NCI-H1436 (cell line): ENCODE data around the gene TRIM49D1.
"Not testable (repeated sequence)": the region's sequence is repeated elsewhere in the genome, so short reads cannot be mapped to it uniquely, and the experiment has no call there.

Experiments used
- DNase-seq: peaks from one replicate; lab custom pipeline; 2025; lab: John Stamatoyannopoulos, UW

TRIM49D1 gene, protein sequence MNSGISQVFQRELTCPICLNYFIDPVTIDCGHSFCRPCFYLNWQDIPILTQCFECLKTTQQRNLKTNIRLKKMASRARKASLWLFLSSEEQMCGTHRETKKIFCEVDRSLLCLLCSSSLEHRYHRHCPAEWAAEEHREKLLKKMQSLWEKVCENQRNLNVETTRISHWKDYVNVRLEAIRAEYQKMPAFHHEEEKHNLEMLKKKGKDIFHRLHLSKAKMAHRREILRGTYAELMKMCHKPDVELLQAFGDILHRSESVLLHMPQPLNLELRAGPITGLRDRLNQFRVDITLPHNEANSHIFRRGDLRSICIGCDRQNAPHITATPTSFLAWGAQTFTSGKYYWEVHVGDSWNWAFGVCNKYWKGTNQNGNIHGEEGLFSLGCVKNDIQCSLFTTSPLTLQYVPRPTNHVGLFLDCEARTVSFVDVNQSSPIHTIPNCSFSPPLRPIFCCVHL

DNA sequence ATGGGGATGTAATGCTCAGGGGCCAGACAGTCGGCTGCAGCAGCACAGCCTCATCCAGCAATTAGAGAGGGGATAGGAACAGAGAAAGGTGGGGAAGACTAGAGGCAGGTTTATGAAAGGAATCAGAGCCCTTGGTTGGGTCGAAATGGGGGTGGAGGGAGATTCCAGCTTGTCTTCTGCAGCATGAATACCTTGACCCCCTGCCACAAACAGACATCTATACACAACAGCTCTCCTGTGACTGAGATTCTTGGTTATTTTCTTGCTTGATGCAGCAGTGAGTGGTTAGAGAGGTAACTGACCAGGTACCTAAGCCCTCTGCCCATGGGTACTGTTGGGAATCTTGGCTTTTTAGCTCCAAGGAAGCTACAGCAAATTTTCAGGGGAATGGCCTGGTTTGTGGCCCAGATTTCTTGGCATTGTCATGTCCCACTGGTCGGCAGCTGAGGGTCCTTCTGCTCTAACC, at the start of gene TRIM49D1:
TRIM49D1 (minus strand) TSS at position 51 of the 466 bp plus-strand sequence. CDS start 4,535 bp downstream, outside the sequence.
- no peak for DNase-seq

DNA sequence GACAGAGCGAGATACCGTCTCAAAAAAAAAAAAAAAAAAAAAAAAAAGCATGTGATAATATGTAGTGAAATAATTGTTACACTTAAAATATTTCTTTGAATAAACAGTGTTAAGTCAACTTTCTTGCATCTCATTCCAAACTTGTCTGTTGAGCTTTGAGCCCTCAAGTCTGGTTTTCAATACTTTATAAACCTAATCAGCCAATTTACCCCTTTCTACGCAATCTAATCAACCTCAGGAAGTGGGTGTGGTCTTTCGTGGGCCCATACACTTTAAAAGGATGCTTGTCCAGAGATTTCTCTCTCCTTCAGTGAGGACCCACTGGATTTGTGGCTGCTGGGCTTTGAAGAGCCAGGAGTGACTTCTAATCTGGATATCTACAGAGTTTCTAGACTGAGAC, 43.7 kb upstream of the TRIM49D1 start, which contains the start of gene TRIM64:
TRIM64 (plus strand) TSS at position 301 of the 400 bp plus-strand sequence. CDS start 2,467 bp downstream, outside the sequence.
- not testable (repeated sequence) for DNase-seq

DNA sequence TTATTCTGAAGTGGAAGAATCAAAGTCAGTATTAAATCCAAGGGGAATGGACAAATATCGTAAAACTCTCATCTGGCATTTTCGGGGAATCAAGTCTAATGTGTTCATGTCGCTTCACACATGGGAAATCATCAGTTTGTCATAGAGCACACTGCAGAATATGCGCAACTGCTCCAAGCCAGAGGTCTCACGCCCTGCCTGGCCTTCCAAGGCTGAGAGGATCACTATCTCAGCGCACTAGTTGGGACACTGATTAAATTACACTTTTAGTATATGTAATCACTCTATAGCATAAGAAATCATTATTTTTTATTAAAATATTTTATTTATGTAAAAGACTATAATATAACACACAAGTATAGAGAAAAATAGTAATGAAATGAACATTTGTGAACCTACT, 38.8 kb upstream of the TRIM49D1 start:
- not testable (repeated sequence) for DNase-seq

DNA sequence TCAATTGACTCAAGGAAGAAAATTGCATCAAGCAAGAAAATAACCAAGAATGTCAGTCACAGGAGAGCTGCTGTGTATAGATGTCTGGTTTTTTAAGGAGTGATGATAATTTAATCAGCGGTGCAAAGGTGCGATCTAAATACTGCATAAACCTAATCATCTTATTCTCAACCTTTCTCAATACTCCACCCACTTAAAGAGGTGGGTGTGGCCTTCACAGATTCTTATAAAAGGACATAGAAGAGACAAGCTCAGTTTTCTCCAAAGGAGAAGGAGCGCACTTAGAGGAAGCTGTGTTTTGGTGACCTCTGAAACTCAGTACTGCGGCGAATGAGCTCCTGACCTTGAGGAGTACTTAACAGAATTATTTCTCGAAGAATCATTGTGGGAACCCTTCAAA, 1.7 kb upstream of the TRIM49D1 start, which contains the start of gene TRIM49D2:
TRIM49D2 (plus strand) TSS at position 301 of the 400 bp plus-strand sequence. CDS start 2,698 bp downstream, outside the sequence.
- DNase-seq: not testable (repeated sequence)

DNA sequence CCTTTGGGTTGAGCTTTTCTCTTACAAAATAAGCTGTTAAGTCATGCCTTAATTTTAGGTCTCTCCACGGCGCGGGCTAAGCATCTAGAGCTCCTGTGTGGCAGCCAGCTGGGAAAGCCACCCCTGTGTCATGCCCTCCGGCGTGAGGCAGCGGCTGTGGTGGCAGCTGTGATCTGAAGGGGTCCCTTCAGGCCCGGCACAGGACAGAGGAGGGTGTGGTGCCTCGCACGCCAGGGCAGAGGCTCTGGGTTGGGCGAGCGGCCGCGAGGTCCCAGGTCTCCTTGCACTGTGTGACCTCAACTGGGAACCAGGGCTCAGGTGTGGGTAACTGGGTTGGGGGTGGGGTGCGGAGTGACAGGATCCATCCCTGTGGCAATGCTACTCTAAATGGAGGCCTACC, 21.2 kb downstream of the TRIM49D1 start:
- not testable (repeated sequence) for DNase-seq

DNA sequence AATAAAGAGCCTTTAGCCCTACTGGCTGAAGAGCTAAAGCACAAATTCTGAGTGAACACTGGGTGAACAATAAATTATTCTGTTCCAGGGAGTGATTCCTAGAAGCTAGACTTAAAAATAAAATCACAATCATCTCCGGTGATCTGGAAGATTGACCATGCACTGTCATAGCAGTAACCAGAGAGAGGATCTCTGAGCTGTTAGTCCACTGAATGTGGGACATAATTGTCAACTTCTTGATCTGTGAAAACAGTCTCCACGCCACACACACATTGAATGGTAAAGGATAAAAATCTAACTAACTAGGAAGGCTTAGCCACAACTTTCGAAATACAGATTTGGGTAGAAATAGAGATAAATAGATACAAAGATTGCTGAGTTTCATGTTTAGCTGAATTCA, 28.8 kb downstream of the TRIM49D1 start:
- DNase-seq: not testable (repeated sequence)

DNA sequence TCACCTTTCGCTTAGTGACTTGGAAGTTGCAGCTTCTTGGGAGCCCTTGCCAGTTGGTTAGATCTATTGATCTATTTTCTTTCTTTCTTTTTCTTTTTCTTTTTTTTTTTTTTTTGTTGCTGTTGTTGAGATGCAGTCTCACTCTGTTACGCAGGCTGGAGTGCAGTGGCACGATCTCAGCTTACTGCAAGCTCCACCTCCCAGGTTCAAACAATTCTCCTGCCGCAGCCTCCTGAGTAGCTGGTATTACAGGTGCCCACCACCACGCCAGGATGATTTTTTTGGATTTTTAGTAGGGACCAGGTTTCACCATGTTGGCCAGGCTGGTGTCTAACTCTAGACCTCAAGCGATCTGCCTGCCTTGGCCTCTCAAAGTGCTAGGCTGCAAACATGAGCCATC, 44.5 kb downstream of the TRIM49D1 start:
- DNase-seq: not testable (repeated sequence)

DNA sequence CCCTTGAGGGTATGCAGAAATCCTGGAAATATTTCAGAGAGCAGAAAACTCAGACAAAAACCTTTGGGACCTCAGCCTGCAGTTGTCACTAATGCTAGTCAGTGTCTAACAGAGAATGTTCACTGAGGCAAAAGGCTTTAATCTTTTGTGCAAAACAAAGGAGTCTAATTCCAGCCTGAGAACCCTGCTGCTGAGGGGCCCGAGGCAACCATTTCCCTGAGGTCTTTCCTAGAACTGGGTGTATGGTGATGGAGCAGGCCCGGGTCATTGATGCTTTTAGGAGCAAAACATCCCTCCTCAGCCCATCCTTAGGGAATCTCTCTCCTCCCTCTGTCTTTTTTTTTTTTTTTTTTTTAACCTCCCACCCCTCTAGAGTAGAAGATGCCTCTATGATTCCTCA, 49.5 kb downstream of the TRIM49D1 start:
- not testable (repeated sequence) for DNase-seq

DNA sequence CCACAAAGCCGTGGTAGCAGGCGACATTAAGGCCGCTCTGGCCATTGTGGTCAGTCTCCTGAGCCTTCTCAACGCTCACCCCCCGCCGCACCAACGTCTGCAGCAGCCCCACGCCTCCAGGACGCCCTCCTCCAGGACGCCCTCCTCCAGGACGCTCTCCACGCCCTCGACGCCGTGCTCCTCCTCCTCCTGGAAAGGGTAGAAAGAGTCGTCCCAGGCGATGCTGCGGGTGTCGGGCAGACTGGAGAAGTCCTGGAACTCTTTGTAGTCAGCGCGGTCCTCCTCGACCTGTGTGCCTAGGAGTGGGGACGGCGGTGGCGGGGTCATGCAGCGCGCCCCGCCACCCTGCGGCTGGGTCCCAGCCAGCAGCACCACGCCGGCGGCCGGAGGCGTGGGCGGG, 56.8 kb downstream of the TRIM49D1 start:
- DNase-seq: not testable (repeated sequence)

DNA sequence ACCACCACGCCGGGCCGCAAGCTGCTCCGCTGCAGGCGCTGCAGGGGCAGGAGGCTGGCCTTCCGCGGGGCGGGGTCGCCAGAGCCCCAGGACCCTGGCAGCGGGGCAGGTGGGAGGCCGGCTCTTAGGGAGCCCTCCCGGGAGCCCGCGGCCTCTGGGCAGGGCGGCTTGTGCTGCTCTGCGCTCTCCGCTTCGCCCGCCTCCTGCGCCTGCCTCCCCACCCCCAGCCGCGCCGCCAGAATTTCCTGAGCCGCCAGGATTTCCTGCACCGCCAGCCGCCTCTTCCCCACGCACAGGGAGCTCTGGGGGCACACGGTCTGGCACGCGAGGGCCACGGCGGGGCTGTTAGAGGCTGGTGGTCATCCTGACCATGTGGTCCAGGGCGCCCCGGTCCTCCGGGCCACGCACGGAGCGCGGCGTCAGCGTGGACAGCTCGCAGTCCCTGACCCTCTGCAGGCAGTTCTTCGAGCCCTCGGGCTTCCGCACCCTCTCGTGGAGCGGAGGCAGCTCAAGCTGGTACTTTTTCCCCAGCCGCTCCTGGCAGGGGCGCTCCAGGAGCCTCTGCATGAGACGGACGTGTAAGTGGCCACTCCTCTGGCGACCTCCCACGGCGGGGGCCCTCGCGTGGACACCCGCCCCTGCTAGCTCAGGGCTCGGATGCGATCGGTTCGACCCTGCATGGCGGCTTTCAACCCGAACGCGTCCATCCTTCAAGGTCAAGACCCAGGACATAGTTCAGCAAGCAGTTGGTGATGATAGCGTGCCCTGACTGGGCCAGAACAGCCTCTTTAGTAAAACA, 57.9 kb downstream of the TRIM49D1 start:
- not testable (repeated sequence) for DNase-seq
